Heart left ventricle (tissue), 16 donors: ENCODE results near the gene MYH14. TPM values are rescaled to one million over a fixed set of nuclear protein-coding genes. Genes with fewer than 3 reads are reported as not detected.

Experiments used
- ATAC-seq, 4 donors: fragments of 200-7000 bp; cut with Tn5 transposase; one replicate each; pipeline ENCODE4 v1.9.1; 2020 to 2022; ENCODE audit warnings: moderate library complexity in 4 of 4, mild to moderate bottlenecking in 3 of 4, moderate number of reproducible peaks in 1 of 4
- DNase-seq, 5 donors: peaks; one replicate each; pipeline ENCODE4 v3.0.0-alpha.2; 2020
- H3K27ac ChIP-seq, 12 donors: fragments of 200-600 bp; sonication (generic) in 4 of 12; one replicate each; pipeline versions ENCODE4 v1.5.0 to v1.8.0; 2016 to 2022; ENCODE audit warnings: mild to moderate bottlenecking in 2 of 12
- H3K27me3 ChIP-seq, 9 donors: fragments of 200-600 bp; sonication (generic) in 2 of 9; one replicate each; pipeline versions ENCODE4 v1.5.1 to v1.8.0; 2016 to 2022; ENCODE audit warnings: mild to moderate bottlenecking in 3 of 9
- H3K36me3 ChIP-seq, 9 donors: fragments of 200-600 bp; sonication (generic) in 2 of 9; one replicate each; pipeline versions ENCODE4 v1.5.0 to v1.8.0; 2018 to 2022; ENCODE audit warnings: mild to moderate bottlenecking in 2 of 9
- H3K4me1 ChIP-seq, 12 donors: fragments of 200-600 bp; sonication (generic) in 4 of 12; one replicate each; pipeline versions ENCODE4 v1.5.0 to v1.8.0; 2016 to 2022; ENCODE audit warnings: mild to moderate bottlenecking in 3 of 12
- H3K4me3 ChIP-seq, 12 donors: fragments of 200-600 bp; sonication (generic) in 4 of 12; one replicate each; pipeline versions ENCODE4 v1.5.0 to v1.8.0; 2017 to 2022; ENCODE audit warnings: mild to moderate bottlenecking in 9 of 12, moderate library complexity in 4 of 12
- H3K9me3 ChIP-seq, 12 donors: fragments of 200-600 bp; sonication (generic) in 4 of 12; one replicate each; pipeline versions ENCODE4 v1.5.0 to v1.8.0; 2016 to 2022; ENCODE audit warnings: mild to moderate bottlenecking in 1 of 12
- POLR2A ChIP-seq, 2 donors: fragments of 450-650 bp; IDR thresholded peaks; one replicate each; pipeline ENCODE4 v1.6.1; 2017; ENCODE audit warnings: antibody characterized with exemption in 2 of 2, mild to moderate bottlenecking in 2 of 2, moderate library complexity in 2 of 2
- WGBS, 4 donors: extraction: QIAGEN DNeasy Blood & Tissue Kit in 2 of 4; methylation state at CpG; one replicate each; pipeline versions ENCODE4 v1.1.5 to v1.1.7; 2013 to 2018; 5-methylcytosine and 5-hydroxymethylcytosine counted together
- intact Hi-C, 10 donors: fragments of 100-400 bp; cut with DNase I; formaldehyde crosslinking; loops; one replicate each; pipeline versions ENCODE4 v1.11.1 to v1.14.2; 2022
- polyA plus RNA-seq, 2 donors: library from polyadenylated mRNA; stranded (reverse); fragments of 200-250 nt; gene quantifications; one replicate each; pipeline ENCODE4 v1.2.3, GENCODE V29; 2013
- total RNA-seq, 9 donors: library from RNA; depleted of rRNA in 2 of 9; stranded (reverse); fragments of >200 nt in 2 of 9; fragmentation: NEBNext Ultra II Directional in 3 of 9; extraction: Animal tissue kit (Norgen Biotek cat#: 25700) in 3 of 9; gene quantifications; one replicate each; pipeline versions ENCODE4 v1.1.0 to v1.2.4, GENCODE V29; 2016 to 2023
- TF ChIP-seq, protein P1 (sequence below), 12 donors: fragments of 200-600 bp; sonication (generic) in 4 of 12; IDR thresholded peaks; one replicate each; pipeline versions ENCODE4 v1.5.0 to v1.8.0; 2018 to 2022; ENCODE audit warnings: antibody characterized with exemption in 12 of 12, mild to moderate bottlenecking in 5 of 12
- donor health status: ischemic (EF 13 %, LVEDD 7.1; RV severe dilation, severe dysfunction).
- donor health status: healthy with polysubstance abuse.
- donor health status: DM: no; HTN: yes; CAD: no.
- donor health status: DM: no; HTN: no; CAD: no.
- donor health status: ischemic (EF 25% LVEDD 6.9; RV normal size, moderate dysfunction).
- donor health status: ischemic (EF 25% LVEDD 5.7; RV mildly dilated, moderate dysfunction).
- donor health status: healthy.
- donor health status: DM: yes; HTN: yes; CAD: no.
- donor health status: ischemic (EF 35%, LVEDD 5.7; RV mildly dilated, moderate dysfunction).
- donor health status: nonischemic (EF 11% LVEDD 7.7; RV severe dilation, severe dysfunction).
- donor health status: DM: yes; HTN: yes; CAD: no.
- donor health status: PGD.
- donor health status: ischemic (EF 29% LVEDD 5.4; RV normal size, mild dysfunction).
- donor health status: nonischemic (EF 23%, LVEDD 6.1; RV moderate dilation, normal function).

The MYH14 gene
- total and polyA plus RNA-seq, 11 donors = 45.8 to 132 (median 90.5) TPM

DNA sequence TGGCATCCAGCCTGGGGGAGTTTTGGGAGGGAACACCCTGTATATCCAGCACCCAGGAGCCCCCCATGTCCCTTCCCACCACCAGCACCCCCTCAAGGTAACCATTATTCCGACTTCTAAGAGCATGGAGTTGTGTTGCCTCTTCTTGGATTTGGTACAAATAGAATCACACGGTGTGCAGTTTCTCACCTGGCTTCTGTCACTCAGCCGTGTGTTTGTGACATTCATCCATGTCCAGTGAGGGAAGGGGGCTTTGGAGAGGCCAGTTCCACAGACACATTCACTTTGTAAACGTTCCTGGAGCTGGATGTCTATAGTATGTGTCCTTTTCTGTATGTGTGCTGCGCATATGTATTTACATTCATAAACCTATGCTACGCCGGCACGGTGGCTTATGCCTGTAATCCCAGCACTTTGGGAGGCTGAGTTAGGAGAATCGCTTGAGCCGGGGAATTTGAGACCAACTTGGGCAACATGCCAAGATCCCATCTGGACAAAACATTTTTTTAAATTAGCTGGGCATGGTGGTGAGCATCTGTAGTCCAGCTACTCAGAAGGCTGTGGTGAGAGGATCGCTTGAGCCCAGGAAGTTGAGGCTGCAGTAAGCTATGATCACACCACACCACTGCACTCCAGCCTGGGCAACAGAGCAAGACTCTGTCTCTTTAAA is 36.6 kb downstream of the MYH14 start:
- Histone ChIP-seq H3K4me3 (no peak overlapping the region), H3K27me3 (no peaks in the 10 kb centered on the region), H3K27ac (no peak overlapping the region), H3K9me3 (no peaks in the 10 kb centered on the region), H3K4me1 (peaks cover 0 to 12% (median under 1%) of the 10 kb centered on the region in 12 donors), H3K36me3 (peaks cover 0 to 4% (median 0%) of the 10 kb centered on the region in 9 donors)
- intact Hi-C loops = loop anchor here in 1 of 10 donors (10.0 kb wide), 1 partner anchor 75 kb away; the partner anchor contains the start of gene IZUMO2
- WGBS, 4 donors = 73 to 83% (median 79%) methylated on average over 11 of the region's 11 CpGs
- ATAC-seq = no peak
- no peak for DNase-seq
- TF ChIP-seq, protein P1, sequence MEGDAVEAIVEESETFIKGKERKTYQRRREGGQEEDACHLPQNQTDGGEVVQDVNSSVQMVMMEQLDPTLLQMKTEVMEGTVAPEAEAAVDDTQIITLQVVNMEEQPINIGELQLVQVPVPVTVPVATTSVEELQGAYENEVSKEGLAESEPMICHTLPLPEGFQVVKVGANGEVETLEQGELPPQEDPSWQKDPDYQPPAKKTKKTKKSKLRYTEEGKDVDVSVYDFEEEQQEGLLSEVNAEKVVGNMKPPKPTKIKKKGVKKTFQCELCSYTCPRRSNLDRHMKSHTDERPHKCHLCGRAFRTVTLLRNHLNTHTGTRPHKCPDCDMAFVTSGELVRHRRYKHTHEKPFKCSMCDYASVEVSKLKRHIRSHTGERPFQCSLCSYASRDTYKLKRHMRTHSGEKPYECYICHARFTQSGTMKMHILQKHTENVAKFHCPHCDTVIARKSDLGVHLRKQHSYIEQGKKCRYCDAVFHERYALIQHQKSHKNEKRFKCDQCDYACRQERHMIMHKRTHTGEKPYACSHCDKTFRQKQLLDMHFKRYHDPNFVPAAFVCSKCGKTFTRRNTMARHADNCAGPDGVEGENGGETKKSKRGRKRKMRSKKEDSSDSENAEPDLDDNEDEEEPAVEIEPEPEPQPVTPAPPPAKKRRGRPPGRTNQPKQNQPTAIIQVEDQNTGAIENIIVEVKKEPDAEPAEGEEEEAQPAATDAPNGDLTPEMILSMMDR (IDR thresholded peaks at IDR 0.05) = no peak
- no peak for TF ChIP-seq POLR2A (IDR thresholded peaks at IDR 0.05)

DNA sequence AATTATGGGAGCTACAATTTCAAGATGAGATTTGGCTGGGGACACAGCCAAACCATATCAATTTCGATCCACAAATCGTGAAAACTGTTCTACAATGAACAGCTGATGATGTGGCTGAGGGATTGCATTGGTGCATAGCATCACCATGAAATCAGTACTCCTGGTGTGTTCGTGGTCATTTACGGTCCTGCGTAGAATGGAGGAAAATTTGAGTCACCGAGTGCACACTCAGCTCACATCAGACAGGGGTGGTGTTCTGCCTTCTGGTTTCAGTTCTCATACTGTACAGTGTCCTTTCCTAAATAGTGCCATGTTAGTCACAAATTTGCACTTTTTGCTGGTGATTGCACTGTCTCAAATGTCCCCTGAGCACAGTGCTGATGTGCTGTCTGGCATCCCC is 39.2 kb downstream of the MYH14 start:
- no peak overlapping the region for H3K27ac ChIP-seq
- intact Hi-C loops = loop anchor here in 1 of 10 donors (10.0 kb wide), 1 partner anchor 78 kb away; the partner anchor contains the start of gene IZUMO2

DNA sequence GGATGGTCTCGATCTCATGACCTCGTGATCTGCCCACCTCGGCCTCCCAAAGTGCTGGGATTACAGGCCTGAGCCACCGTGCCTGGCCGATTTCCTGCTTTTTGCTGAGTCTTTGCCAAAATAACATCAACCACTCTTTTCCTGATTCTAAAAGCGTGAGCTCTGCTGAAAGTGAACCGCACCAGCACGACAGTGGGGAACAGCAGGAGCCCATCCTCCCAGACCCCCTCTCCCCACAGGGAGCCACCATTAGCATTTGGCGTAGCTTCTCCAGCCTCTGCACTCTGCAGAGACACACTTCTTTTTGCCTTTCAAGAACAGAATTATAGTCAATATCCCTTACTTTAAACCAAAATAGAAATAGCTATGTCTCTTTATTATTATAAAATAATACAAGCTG is 41.3 kb downstream of the MYH14 start:
- Histone ChIP-seq H3K4me3 (no peak overlapping the region), H3K4me1 (no peaks in the 10 kb centered on the region), H3K36me3 (peaks cover 0 to 15% (median 0%) of the 10 kb centered on the region in 9 donors), H3K9me3 (no peaks in the 10 kb centered on the region), H3K27ac (no peak overlapping the region), H3K27me3 (peaks cover 0 to 3% (median 0%) of the 10 kb centered on the region in 9 donors)
- intact Hi-C loops = loop anchor here in 1 of 10 donors (10.0 kb wide), 1 partner anchor 80 kb away; the partner anchor contains the start of gene IZUMO2
- no peak for ATAC-seq
- TF ChIP-seq, protein P1 (IDR thresholded peaks at IDR 0.05) = no peak
- no peak for TF ChIP-seq POLR2A (IDR thresholded peaks at IDR 0.05)
- 44 to 70% (median 56%) methylated on average over 9 of the region's 9 CpGs for WGBS, 4 donors
- DNase-seq = no peak

More for the DNA sequence above, 39.2 kb downstream of the MYH14 start:
- Histone ChIP-seq H3K4me3 (no peak overlapping the region), H3K9me3 (no peaks in the 10 kb centered on the region), H3K4me1 (peaks cover 0 to 5% (median 0%) of the 10 kb centered on the region in 12 donors), H3K27me3 (peaks cover 0 to 3% (median 0%) of the 10 kb centered on the region in 9 donors), H3K36me3 (peaks cover 0 to 15% (median 0%) of the 10 kb centered on the region in 9 donors)
- DNase-seq (no peak), ATAC-seq (no peak)
- 87 to 93% (median 89%) methylated on average over 6 of the region's 6 CpGs for WGBS, 4 donors
- TF ChIP-seq, protein P1 (IDR thresholded peaks at IDR 0.05) = no peak
- no peak for TF ChIP-seq POLR2A (IDR thresholded peaks at IDR 0.05)

DNA sequence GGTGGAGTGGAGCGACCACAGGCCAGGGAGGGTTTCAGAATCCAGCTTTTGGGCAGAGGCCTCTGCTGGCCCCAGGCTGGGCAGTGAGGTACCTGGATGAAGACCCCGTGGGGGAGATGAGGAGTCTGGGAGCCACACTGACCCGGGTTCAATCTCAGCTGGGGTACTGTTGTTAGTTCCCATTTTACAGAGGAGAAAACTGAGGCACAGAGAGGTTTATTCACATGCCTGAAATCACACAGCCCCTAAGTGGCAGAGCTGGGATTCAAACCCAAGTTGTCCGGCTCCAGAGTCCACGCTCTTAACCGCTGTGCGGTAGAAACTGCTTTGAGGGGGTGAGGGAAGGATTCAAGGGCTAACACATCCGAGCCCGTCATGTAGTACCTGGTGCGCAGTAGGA is 45.0 kb downstream of the MYH14 start:
- Histone ChIP-seq H3K9me3 (peaks cover 0 to 13% (median 5%) of the 10 kb centered on the region in 12 donors), H3K27me3 (peaks cover 0 to 3% (median 0%) of the 10 kb centered on the region in 9 donors), H3K36me3 (peaks cover 0 to 30% (median 0%) of the 10 kb centered on the region in 9 donors), H3K4me3 (no peak overlapping the region), H3K4me1 (no peaks in the 10 kb centered on the region), H3K27ac (no peak overlapping the region)
- ATAC-seq = no peak
- intact Hi-C loops = loop anchor here in 1 of 10 donors (10.0 kb wide), 1 partner anchor 84 kb away; the partner anchor contains the start of gene IZUMO2
- TF ChIP-seq POLR2A (IDR thresholded peaks at IDR 0.05) = no peak
- TF ChIP-seq, protein P1 (IDR thresholded peaks at IDR 0.05) = no peak
- WGBS, 4 donors = 79 to 91% (median 87%) methylated on average over 6 to 10 of the region's 10 CpGs
- DNase-seq = no peak
